ENCODE measurements around the gene ASPN. TPM values are rescaled to one million over a fixed set of nuclear protein-coding genes. Genes with fewer than 3 reads are reported as not detected.

The ASPN gene
- total RNA-seq, 6 experiments from 2014 or later, result 3.8 to 13.3 (median 10.4) TPM

DNA sequence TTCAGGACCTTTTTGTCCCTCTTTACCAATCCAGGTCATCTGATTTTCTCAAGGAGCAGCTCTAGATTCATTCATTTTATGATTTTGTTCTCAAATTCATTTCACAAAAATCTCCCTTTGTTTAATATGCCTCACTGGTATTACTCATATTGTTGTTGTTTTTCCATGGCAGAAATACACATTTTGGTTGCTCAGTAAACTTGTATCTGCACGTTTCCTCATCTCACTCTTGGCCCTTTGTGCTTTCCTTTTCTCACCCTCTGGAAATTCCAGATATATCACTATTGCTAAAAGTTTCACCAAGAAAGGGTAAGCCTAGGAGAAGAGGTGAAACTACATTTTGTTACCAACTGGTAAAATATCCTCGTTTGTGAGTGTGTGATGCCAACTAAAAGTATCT is 14.8 kb downstream of the ASPN start:
- Histone ChIP-seq H3K9me3 (no peaks in the 10 kb centered on the region), H3K36me3 (no peaks in the 10 kb centered on the region), H3K27me3 (no peaks in the 10 kb centered on the region), H3K4me3 (no peak overlapping the region), H3K27ac (no peak overlapping the region), H3K4me1 (no peaks in the 10 kb centered on the region)
- DNase-seq (no peak), ATAC-seq (no peak)
- WGBS (ENCODE audit: insufficient coverage, low coverage, low lambda C conversion rate, missing lambda C conversion rate), result 89% methylated on average over 2 of the region's 2 CpGs
- intact Hi-C loops (cut with DNase I), result no loop called here
- no peak for TF ChIP-seq POLR2A (IDR thresholded peaks at IDR 0.05)
- TF ChIP-seq, protein P1, sequence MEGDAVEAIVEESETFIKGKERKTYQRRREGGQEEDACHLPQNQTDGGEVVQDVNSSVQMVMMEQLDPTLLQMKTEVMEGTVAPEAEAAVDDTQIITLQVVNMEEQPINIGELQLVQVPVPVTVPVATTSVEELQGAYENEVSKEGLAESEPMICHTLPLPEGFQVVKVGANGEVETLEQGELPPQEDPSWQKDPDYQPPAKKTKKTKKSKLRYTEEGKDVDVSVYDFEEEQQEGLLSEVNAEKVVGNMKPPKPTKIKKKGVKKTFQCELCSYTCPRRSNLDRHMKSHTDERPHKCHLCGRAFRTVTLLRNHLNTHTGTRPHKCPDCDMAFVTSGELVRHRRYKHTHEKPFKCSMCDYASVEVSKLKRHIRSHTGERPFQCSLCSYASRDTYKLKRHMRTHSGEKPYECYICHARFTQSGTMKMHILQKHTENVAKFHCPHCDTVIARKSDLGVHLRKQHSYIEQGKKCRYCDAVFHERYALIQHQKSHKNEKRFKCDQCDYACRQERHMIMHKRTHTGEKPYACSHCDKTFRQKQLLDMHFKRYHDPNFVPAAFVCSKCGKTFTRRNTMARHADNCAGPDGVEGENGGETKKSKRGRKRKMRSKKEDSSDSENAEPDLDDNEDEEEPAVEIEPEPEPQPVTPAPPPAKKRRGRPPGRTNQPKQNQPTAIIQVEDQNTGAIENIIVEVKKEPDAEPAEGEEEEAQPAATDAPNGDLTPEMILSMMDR (IDR thresholded peaks at IDR 0.05), result no peak

GRCh38 chr9:92467041-92467440 is 15.3 kb downstream of the ASPN start:
- H3K27me3 ChIP-seq, result no peaks in the 10 kb centered on the region
- H3K9me3 ChIP-seq, result no peaks in the 10 kb centered on the region
- DNase-seq (no peak), ATAC-seq (no peak)
- TF ChIP-seq, protein P1 (IDR thresholded peaks at IDR 0.05), result no peak
- no peak for TF ChIP-seq POLR2A (IDR thresholded peaks at IDR 0.05)
- intact Hi-C loops (cut with DNase I), result no loop called here
- no peak overlapping the region for H3K4me3 ChIP-seq
- H3K27ac ChIP-seq, result no peak overlapping the region
- H3K4me1 ChIP-seq, result no peaks in the 10 kb centered on the region
- no peaks in the 10 kb centered on the region for H3K36me3 ChIP-seq
- WGBS (ENCODE audit: insufficient coverage, low coverage, low lambda C conversion rate, missing lambda C conversion rate), result 50% methylated on average over 1 of the region's 1 CpG

- Histone ChIP-seq H3K27me3 (no peaks in the 10 kb centered on the region), H3K36me3 (no peaks in the 10 kb centered on the region), H3K27ac (no peak overlapping the region), H3K4me1 (no peaks in the 10 kb centered on the region), H3K4me3 (no peak overlapping the region), H3K9me3 (no peaks in the 10 kb centered on the region)
- ATAC-seq (peak in 1 of 4 donors; percentile 36), DNase-seq (no peak)
- intact Hi-C loops (cut with DNase I), result no loop called here
- 60% methylated on average over 2 of the region's 3 CpGs for WGBS (ENCODE audit: insufficient coverage, low coverage, low lambda C conversion rate, missing lambda C conversion rate)
- TF ChIP-seq, protein P1 (IDR thresholded peaks at IDR 0.05), result no peak
- TF ChIP-seq POLR2A (IDR thresholded peaks at IDR 0.05), result no peak
These were observed 18.3 kb downstream of the ASPN start for GRCh38 chr9:92463984-92464383.

DNA sequence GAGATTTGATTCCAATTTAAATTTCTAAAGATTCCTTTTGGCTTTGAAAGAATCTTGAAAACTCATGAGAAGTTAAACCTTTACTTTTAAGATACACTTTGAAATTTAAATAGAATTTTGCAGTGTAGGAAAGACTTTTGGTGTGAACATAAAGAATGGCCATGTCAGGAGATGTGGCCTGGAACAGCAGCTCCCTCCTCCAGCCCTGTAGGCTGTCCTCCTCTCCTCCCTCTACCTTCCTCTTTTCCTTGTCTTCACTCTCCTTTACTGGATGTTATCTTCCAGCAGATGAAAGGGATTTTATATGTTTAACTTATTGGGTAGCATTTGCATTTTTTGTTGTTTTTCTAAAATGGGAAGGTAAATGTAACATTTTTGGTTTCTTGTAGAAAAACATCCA is 18.9 kb downstream of the ASPN start:
- intact Hi-C loops (cut with DNase I), result no loop called here
- H3K27ac ChIP-seq, result no peak overlapping the region
- no peaks in the 10 kb centered on the region for H3K27me3 ChIP-seq

More for the DNA sequence above, 18.9 kb downstream of the ASPN start:
- no peak for ATAC-seq
- DNase-seq, result no peak
- H3K36me3 ChIP-seq, result no peaks in the 10 kb centered on the region
- no peaks in the 10 kb centered on the region for H3K4me1 ChIP-seq
- H3K9me3 ChIP-seq, result no peaks in the 10 kb centered on the region
- H3K4me3 ChIP-seq, result no peak overlapping the region
- no peak for TF ChIP-seq POLR2A (IDR thresholded peaks at IDR 0.05)
- TF ChIP-seq, protein P1 (IDR thresholded peaks at IDR 0.05), result no peak
